ENCODE results near the gene NCCRP1. TPM values are rescaled to one million over a fixed set of nuclear protein-coding genes. Genes with fewer than 3 reads are reported as not detected.
"Not testable (repeated sequence)": the region's sequence is repeated elsewhere in the genome, so short reads cannot be mapped to it uniquely, and the experiment has no call there.

Gene NCCRP1
- total RNA-seq, 2 experiments from 2014 or later, result not detected

DNA sequence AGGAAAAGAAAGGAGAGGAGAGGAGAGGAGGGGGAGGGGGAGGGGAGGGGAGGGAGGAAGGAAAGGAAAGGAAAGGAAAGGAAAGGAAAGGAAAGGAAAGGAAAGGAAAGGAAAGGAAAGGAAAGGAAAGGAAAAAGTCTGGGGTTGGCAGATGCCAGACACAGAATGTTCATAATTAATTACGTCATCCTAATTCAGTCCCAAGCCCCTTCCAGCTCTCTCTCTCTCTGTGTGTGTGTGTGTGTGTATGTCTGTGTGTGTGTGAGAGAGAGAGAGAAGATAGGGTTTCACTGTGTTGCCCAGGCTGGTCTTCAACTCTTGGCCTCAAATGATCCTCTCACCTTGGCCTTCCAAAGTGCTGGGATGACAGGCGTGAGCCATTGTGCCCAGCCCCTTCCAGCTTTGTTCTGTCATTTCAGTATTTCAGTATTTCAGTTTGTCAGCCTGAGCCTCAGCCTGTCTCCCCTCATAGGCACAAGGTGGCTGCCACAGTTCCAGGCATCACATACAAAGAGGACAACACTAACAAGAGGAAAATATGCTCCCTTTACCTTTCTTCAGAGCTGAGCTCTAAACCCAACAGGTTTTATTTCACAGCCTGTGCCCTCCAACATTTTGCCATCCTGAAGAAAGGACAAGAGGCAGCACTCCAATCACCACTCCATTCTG, 33.5 kb downstream of the NCCRP1 start:
- ChIA-PET CTCF (no interaction called here), POLR2A (no interaction called here)
- H3K27me3 Mint-ChIP-seq, result no peaks in the 10 kb centered on the region
- no peak overlapping the region for H3K4me3 Mint-ChIP-seq
- H3K27ac Mint-ChIP-seq, result no peak overlapping the region
- H3K4me1 Mint-ChIP-seq (ENCODE audit: low read depth), result no peaks in the 10 kb centered on the region
- H3K9me3 Mint-ChIP-seq, result no peaks in the 10 kb centered on the region
- DNase-seq, result no peak
- intact Hi-C loops (cut with micrococcal nuclease), result no loop called here
- no peaks in the 10 kb centered on the region for H3K36me3 Mint-ChIP-seq

DNA sequence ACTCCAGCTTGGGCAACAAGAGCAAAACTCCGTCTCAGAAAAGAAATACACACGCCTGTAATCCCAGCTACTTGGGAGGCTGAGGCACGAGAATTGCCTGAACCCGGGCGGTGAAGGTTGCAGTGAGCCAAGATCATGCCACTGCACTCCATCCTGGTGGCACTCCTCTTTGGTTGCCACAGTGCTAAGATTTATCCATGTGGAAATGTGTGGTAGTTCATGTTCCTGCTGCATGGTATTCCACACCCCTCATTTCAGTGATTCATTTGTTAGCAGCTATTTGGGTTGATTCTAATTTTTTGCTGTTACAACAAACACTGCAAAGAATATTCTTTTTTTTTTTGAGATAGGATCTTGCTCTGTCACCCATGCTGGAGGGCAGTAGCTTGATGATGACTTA, 35.9 kb downstream of the NCCRP1 start:
- Mint-ChIP-seq H3K9me3 (no peaks in the 10 kb centered on the region), H3K27ac (no peak overlapping the region), H3K27me3 (no peaks in the 10 kb centered on the region), H3K4me3 (no peak overlapping the region), H3K36me3 (no peaks in the 10 kb centered on the region), H3K4me1 (ENCODE audit: low read depth) (peaks cover 12% of the 10 kb centered on the region)
- no peak for DNase-seq
- ChIA-PET CTCF (interaction anchor here (1.3 kb wide), 1 partner anchor 94 kb away, joined by 4 read pairs; no protein-coding TSS in a partner anchor), POLR2A (no interaction called here)
- intact Hi-C loops (cut with micrococcal nuclease), result no loop called here

DNA sequence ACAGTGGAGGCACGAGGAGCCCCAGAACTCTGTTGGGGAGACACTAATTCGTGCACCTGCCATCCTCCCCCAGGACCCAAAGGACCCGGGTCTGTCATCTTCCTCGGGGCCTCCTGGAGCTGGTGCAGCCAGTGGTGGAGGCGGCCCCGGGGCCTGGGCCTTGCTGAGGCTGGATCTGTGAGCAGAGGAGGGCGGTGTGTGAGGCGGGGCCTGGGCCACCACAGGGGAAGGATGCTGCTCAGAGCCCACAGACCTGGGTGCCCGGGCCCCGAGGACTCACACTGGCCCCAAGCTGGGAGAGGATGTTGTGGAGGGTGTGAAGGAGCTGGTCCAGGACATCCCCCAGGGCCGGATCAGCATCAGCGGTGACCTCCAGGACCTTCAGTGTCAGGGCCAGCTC, 39.8 kb downstream of the NCCRP1 start:
- Mint-ChIP-seq H3K4me3 (no peak overlapping the region), H3K27ac (no peak overlapping the region), H3K9me3 (no peaks in the 10 kb centered on the region), H3K36me3 (no peaks in the 10 kb centered on the region), H3K27me3 (no peaks in the 10 kb centered on the region), H3K4me1 (ENCODE audit: low read depth) (peaks cover 20% of the 10 kb centered on the region)
- POLR2A ChIA-PET, result no interaction called here
- CTCF ChIA-PET, result no interaction called here
- peak; percentile 38 for DNase-seq
- intact Hi-C loops (cut with micrococcal nuclease), result no loop called here

DNA sequence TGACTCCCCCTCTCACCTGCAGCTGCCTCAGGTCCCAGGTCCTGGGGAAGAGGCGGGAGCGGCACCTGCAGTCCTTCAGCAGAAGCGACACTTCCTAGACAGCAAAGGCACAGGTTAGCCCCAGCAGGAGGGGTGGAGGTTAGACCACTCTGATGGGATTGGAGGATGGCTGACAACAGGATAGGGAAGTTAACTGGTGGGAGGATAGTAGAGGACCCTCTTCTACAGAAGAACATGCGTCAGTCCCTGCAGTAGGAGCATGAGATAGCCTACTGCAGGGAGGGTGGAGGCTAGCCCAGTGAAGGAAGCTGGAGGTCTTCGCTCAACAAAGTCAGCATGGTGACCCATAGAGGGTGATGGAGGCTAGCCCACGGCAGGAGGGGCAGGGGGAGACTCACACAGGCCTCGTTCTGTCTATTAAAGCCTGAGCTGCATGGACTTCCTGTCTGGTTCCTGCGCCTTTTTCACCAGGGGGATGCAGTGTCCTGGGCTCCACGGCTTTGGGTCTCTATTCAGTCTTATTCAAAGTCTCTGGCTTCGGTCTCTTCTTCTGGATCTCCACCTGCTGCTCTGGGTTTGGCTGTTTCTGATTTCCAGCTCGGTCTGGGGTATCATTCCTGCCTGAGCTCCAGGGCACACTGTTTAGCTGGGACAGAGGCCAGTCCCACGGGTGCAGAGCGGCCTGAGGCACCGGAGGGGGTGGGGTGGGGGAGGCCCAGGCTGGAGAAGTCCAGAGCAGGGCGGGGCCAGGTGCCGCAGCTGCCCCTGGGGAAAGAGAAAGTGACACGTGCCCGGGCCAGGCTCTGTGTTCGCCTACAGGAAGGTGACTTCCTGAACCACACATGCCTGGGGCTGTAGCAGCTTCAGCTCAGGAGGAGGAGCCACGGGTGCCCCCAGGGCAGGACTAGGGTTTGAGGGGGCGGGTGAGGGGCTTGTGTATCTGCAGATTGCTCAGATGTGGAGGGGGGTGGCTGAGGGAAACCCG, 40.7 kb downstream of the NCCRP1 start:
- peaks cover 20% of the 10 kb centered on the region for H3K4me1 Mint-ChIP-seq (ENCODE audit: low read depth)
- POLR2A ChIA-PET, result interaction anchor here (0.5 kb wide), 1 partner anchor 835 kb away, joined by 3 read pairs; no protein-coding TSS in a partner anchor
- DNase-seq, result peak; percentile 71
- H3K9me3 Mint-ChIP-seq, result no peaks in the 10 kb centered on the region
- H3K4me3 Mint-ChIP-seq, result peak overlapping the region; percentile 20
- intact Hi-C loops (cut with micrococcal nuclease), result no loop called here
- H3K27me3 Mint-ChIP-seq, result no peaks in the 10 kb centered on the region
- H3K36me3 Mint-ChIP-seq, result no peaks in the 10 kb centered on the region
- CTCF ChIA-PET, result interaction anchor here (0.7 to 1.3 kb wide), 5 partner anchors 24 to 175 kb away, joined by 3 to 4 read pairs (median 3); partner anchors contain the start of gene PLEKHG2
- no peak overlapping the region for H3K27ac Mint-ChIP-seq

DNA sequence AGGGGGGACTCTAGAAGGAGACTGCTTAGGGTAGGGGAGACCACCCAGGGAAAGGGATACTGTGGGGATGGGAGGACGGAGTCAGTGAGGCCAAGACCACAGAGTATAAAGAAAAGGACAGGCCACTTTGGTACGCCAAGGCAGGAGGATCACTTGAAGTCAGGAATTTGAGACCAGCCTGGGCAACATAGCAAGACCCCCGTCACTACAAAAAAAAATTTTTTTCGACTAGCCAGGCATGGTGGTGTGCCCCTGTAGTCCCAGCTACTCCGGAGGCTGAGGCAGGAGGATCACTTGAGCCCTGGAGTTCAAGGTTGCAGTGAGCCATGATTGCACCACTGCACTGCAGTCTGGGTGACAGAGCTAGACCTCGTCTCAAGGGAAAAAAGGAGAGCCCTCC, 41.4 kb downstream of the NCCRP1 start:
- Mint-ChIP-seq H3K27me3 (no peaks in the 10 kb centered on the region), H3K9me3 (no peaks in the 10 kb centered on the region), H3K4me1 (ENCODE audit: low read depth) (peaks cover 20% of the 10 kb centered on the region), H3K27ac (no peak overlapping the region), H3K36me3 (no peaks in the 10 kb centered on the region), H3K4me3 (peak overlapping the region; percentile 20)
- intact Hi-C loops (cut with micrococcal nuclease), result no loop called here
- ChIA-PET CTCF (interaction anchor here (0.7 to 1.3 kb wide), 4 partner anchors 23 to 174 kb away, joined by 3 to 4 read pairs (median 3); partner anchors contain the start of gene PLEKHG2), POLR2A (no interaction called here)
- no peak for DNase-seq

DNA sequence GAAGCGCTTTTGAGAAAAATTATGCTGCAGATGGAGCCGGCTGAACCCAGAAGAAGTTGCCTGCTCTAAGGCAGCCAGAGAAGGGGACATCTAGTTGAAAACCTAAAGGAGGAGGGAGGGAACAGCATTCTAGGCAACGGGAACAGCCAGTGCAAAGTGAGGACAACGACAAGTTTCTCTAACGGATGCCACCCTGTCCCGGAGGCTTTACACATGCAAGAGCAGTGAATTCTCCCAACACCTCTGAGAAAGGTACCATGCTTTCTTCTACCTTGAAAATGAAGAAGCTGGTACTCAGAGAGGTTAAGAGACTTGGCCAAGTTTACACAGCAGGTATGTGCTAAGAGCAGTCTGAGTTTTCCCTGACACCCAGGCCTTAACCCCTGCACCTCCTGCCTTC, 42.2 kb downstream of the NCCRP1 start:
- CTCF ChIA-PET, result no interaction called here
- no peak overlapping the region for H3K4me3 Mint-ChIP-seq
- no peaks in the 10 kb centered on the region for H3K36me3 Mint-ChIP-seq
- H3K27ac Mint-ChIP-seq, result no peak overlapping the region
- intact Hi-C loops (cut with micrococcal nuclease), result no loop called here
- peaks cover 20% of the 10 kb centered on the region for H3K4me1 Mint-ChIP-seq (ENCODE audit: low read depth)
- POLR2A ChIA-PET, result no interaction called here
- no peaks in the 10 kb centered on the region for H3K27me3 Mint-ChIP-seq
- DNase-seq, result no peak
- no peaks in the 10 kb centered on the region for H3K9me3 Mint-ChIP-seq

DNA sequence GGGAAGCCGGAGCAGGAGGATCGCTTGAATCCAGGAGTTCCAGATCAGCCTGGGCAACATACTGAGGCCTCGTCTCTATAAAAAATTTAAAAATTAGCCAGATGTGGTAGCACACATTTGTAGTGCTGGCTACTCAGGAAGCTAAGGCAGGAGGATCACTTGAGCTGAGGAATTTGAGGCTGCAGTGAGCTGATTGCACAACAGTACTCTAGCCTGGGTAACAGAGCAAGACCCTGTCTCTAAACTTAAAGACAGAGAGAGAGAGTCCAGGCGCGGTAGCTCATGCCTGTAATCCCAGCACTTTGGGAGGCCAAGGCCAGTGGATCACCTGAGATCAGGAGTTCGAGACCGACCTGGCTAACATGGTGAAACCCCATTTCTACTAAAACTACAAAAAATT, 43.7 kb downstream of the NCCRP1 start:
- CTCF ChIA-PET, result no interaction called here
- intact Hi-C loops (cut with micrococcal nuclease), result no loop called here
- no peak overlapping the region for H3K27ac Mint-ChIP-seq
- H3K27me3 Mint-ChIP-seq, result no peaks in the 10 kb centered on the region
- POLR2A ChIA-PET, result no interaction called here
- H3K9me3 Mint-ChIP-seq, result no peaks in the 10 kb centered on the region
- H3K4me1 Mint-ChIP-seq (ENCODE audit: low read depth), result peaks cover 20% of the 10 kb centered on the region
- H3K36me3 Mint-ChIP-seq, result no peaks in the 10 kb centered on the region
- no peak overlapping the region for H3K4me3 Mint-ChIP-seq
- no peak for DNase-seq

DNA sequence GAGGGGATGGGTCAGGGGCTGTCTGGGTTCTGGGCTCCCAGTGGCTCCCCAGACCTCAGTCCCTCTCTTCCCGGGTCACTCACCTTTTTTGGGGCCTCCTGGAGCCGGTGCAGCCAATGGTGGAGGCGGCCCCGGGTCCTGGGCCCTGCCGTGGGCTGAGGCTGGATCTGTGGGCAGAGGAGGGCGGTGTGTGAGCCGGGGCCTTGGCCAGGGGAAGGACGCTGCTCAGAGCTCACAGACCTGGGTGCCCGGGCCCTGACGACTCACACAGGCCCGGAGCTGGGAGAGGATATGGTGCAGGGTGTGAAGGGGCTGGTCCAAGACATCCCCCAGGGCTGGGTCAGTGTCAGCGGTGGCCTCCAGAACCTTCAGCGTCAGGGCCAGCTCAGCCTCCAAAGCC, 47.0 kb downstream of the NCCRP1 start:
- H3K27ac Mint-ChIP-seq; H3K9me3 Mint-ChIP-seq; H3K4me3 Mint-ChIP-seq; POLR2A ChIA-PET; H3K4me1 Mint-ChIP-seq (ENCODE audit: low read depth); CTCF ChIA-PET; H3K36me3 Mint-ChIP-seq; DNase-seq; H3K27me3 Mint-ChIP-seq; intact Hi-C loops (cut with micrococcal nuclease): not testable (repeated sequence)

DNA sequence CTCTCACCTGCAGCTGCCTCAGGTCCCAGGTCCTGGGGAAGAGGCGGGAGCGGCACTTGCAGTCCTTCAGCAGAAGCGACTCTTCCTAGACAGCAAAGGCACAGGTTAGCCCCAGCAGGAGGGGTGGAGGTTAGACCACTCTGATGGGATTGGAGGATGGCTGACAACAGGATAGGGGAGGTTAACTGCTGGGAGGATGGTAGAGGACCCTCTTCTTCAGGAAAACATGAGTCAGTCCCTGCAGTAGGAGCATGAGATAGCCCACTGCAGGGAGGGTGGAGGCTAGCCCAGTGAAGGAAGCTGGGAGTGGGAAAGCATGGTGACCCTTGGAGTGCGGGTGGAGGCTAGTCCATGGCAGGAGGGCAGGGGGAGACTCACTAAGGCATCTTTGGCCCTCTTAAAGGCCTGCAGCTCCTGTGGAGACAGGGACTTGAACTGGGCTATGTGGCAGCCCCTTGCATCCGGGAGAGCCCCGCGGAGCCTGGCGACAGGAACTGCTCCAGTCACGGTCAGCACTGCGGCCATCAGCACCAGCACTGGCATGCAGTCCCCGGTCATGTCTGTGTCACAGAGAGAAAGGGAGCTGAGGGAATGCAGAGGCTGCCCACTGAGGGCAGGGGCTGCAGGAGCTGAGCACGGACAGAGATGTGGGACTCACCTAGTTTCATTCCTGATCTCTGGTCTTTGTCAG, 47.8 kb downstream of the NCCRP1 start, which contains the start of gene IFNL3:
TSS of gene IFNL3 (minus strand) at position 597 of the 691 bp plus-strand sequence. CDS start at position 558, 39 bp downstream.
- DNase-seq; H3K27ac Mint-ChIP-seq; CTCF ChIA-PET; H3K4me3 Mint-ChIP-seq; H3K4me1 Mint-ChIP-seq (ENCODE audit: low read depth); intact Hi-C loops (cut with micrococcal nuclease); H3K9me3 Mint-ChIP-seq; H3K27me3 Mint-ChIP-seq; H3K36me3 Mint-ChIP-seq; POLR2A ChIA-PET: not testable (repeated sequence)

DNA sequence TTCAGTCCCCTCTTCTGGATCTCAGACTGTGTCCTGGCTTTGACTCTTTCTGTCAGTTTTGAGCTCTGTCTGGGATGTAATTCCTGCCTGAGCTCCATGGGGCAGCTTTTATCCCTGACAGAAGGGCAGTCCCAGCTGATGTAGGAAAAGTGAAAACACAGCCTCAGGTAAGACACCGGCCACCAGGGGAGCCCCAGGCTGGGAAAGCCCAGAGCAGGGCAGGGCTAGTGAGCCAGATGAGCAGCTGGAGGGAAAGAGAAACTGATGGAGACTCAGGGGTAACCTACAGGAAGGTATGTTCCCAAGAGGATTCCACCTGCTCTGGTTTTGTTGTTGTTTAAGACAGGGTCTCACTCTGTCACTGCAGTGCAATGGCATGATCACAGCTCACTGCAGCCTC, 48.4 kb downstream of the NCCRP1 start:
- intact Hi-C loops (cut with micrococcal nuclease); H3K36me3 Mint-ChIP-seq; H3K27me3 Mint-ChIP-seq; H3K4me1 Mint-ChIP-seq (ENCODE audit: low read depth); CTCF ChIA-PET; H3K4me3 Mint-ChIP-seq; H3K9me3 Mint-ChIP-seq; POLR2A ChIA-PET; H3K27ac Mint-ChIP-seq; DNase-seq: not testable (repeated sequence)

DNA sequence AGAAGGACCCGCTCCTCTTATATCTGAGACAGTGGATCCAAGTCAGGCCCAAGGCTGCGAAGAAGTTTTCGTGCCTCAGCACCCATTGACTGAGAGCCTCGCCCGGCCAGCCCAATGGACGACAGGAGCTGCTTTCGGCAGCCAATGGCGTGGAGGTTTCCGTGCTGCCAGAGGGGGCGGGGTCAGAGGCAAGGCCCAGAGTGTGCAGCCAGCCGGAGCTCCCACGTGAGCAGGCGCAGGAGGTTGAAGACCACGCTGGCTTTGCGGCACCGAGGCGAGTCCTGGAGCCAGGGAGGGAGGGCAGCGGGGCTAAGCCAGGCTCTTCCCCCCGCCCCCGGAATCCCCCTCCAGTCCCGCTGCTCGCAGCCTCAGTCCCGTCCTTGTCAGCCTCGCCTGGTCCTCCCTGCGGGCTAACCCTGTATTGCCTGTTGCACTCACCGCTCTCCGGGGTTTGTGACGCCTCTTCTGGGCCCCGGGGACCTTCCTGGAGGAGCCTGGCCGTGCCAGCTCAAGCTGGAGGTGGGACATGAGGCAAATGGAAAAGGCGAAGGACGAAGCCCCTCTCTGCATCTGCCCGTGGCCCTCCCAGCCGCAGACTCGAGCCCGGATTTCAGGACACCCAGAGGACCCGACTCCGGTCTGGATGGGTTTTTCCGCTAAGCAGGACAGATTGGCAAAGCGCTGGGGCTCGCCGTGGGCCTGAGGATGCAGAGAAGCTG, 50.3 kb downstream of the NCCRP1 start:
- no peaks in the 10 kb centered on the region for H3K9me3 Mint-ChIP-seq
- POLR2A ChIA-PET, result no interaction called here
- CTCF ChIA-PET, result no interaction called here
- intact Hi-C loops (cut with micrococcal nuclease), result no loop called here
- DNase-seq, result peak; percentile 60
- no peak overlapping the region for H3K27ac Mint-ChIP-seq
- peaks cover 7% of the 10 kb centered on the region for H3K27me3 Mint-ChIP-seq
- H3K4me3 Mint-ChIP-seq, result peak overlapping the region; percentile 29
- peaks cover 2% of the 10 kb centered on the region for H3K4me1 Mint-ChIP-seq (ENCODE audit: low read depth)
- no peaks in the 10 kb centered on the region for H3K36me3 Mint-ChIP-seq
